ENCODE data around the gene LASP1NB.

- TF ChIP-seq EZH2 (IDR thresholded peaks at IDR 0.05) (no peak), POLR2AphosphoS5 (IDR thresholded peaks at IDR 0.05; ENCODE audit: borderline replicate concordance, low read depth, low read length) (no peak), FOXP2 (optimal IDR thresholded peaks at IDR 0.05; ENCODE audit: control extremely low read depth, extremely low read length, insufficient read depth) (no peak)
These were observed 43.7 kb upstream of the LASP1NB start for GRCh38 chr17:38881600-38882191.
